H1 (cell line): ENCODE results near the gene ZBTB16. TPM values are rescaled to one million over a fixed set of nuclear protein-coding genes. Genes with fewer than 3 reads are reported as not detected.

ENCODE experiments used
- polyA plus RNA-seq, 7 experiments: library from polyadenylated mRNA; depleted of rRNA in 3 of 7; stranded (reverse) in 5 of 7; unstranded in 2 of 7; fragments of >200 nt in 5 of 7; fragments of 200-250 nt in 2 of 7; gene quantifications; 1 replicate in 5 of 7; 2 replicates in 1 of 7; 4 replicates in 1 of 7; pipeline versions ENCODE4 v1.2.1 to v1.2.3, GENCODE V29; 2011 to 2013; ENCODE audit warnings: missing spikeins in 2 of 7, mixed read lengths in 2 of 7
- total RNA-seq: library from RNA; stranded (reverse); fragmentation: NEBNext Ultra II Directional; extraction: Animal tissue kit (Norgen Biotek cat#: 25700); gene quantifications from 2 replicates; pipeline ENCODE4 v1.2.1, GENCODE V29; 2021
- TF ChIP-seq, protein P1 (sequence below): fragments of 300-600 bp; sonication (generic); IDR thresholded peaks from 2 replicates; pipeline ENCODE4 v1.7.1; 2012; ENCODE audit warnings: low read length, moderate library complexity, mild to moderate bottlenecking, inconsistent platforms; ENCODE audit not compliant: insufficient replicate concordance

The ZBTB16 gene
- total and polyA plus RNA-seq, 2 of the 8 experiments (the other 6 are each of a cell fraction or from before 2014, with no cell fraction given), result 0.12 to 0.61 TPM

DNA sequence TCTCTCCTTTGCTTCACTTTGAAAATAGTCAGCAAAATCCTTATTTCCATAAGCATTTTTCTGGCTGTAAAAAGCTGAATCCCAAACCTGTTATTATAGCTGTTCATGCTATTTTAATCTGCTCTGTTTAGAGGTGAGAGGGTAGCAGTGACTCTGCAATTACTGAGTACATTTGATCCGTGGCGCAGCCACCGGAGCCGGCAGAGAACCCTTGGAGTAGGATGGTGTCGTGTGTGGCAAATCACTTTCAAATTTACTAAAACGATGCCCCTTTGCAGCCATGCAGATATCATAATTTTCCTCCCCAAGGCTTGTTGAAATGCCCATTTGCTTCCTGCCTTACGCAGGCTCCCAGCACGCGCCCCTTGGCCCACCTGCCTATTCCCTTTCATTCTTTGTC is 69.6 kb downstream of the ZBTB16 start (continued):
- TF ChIP-seq, protein P1, sequence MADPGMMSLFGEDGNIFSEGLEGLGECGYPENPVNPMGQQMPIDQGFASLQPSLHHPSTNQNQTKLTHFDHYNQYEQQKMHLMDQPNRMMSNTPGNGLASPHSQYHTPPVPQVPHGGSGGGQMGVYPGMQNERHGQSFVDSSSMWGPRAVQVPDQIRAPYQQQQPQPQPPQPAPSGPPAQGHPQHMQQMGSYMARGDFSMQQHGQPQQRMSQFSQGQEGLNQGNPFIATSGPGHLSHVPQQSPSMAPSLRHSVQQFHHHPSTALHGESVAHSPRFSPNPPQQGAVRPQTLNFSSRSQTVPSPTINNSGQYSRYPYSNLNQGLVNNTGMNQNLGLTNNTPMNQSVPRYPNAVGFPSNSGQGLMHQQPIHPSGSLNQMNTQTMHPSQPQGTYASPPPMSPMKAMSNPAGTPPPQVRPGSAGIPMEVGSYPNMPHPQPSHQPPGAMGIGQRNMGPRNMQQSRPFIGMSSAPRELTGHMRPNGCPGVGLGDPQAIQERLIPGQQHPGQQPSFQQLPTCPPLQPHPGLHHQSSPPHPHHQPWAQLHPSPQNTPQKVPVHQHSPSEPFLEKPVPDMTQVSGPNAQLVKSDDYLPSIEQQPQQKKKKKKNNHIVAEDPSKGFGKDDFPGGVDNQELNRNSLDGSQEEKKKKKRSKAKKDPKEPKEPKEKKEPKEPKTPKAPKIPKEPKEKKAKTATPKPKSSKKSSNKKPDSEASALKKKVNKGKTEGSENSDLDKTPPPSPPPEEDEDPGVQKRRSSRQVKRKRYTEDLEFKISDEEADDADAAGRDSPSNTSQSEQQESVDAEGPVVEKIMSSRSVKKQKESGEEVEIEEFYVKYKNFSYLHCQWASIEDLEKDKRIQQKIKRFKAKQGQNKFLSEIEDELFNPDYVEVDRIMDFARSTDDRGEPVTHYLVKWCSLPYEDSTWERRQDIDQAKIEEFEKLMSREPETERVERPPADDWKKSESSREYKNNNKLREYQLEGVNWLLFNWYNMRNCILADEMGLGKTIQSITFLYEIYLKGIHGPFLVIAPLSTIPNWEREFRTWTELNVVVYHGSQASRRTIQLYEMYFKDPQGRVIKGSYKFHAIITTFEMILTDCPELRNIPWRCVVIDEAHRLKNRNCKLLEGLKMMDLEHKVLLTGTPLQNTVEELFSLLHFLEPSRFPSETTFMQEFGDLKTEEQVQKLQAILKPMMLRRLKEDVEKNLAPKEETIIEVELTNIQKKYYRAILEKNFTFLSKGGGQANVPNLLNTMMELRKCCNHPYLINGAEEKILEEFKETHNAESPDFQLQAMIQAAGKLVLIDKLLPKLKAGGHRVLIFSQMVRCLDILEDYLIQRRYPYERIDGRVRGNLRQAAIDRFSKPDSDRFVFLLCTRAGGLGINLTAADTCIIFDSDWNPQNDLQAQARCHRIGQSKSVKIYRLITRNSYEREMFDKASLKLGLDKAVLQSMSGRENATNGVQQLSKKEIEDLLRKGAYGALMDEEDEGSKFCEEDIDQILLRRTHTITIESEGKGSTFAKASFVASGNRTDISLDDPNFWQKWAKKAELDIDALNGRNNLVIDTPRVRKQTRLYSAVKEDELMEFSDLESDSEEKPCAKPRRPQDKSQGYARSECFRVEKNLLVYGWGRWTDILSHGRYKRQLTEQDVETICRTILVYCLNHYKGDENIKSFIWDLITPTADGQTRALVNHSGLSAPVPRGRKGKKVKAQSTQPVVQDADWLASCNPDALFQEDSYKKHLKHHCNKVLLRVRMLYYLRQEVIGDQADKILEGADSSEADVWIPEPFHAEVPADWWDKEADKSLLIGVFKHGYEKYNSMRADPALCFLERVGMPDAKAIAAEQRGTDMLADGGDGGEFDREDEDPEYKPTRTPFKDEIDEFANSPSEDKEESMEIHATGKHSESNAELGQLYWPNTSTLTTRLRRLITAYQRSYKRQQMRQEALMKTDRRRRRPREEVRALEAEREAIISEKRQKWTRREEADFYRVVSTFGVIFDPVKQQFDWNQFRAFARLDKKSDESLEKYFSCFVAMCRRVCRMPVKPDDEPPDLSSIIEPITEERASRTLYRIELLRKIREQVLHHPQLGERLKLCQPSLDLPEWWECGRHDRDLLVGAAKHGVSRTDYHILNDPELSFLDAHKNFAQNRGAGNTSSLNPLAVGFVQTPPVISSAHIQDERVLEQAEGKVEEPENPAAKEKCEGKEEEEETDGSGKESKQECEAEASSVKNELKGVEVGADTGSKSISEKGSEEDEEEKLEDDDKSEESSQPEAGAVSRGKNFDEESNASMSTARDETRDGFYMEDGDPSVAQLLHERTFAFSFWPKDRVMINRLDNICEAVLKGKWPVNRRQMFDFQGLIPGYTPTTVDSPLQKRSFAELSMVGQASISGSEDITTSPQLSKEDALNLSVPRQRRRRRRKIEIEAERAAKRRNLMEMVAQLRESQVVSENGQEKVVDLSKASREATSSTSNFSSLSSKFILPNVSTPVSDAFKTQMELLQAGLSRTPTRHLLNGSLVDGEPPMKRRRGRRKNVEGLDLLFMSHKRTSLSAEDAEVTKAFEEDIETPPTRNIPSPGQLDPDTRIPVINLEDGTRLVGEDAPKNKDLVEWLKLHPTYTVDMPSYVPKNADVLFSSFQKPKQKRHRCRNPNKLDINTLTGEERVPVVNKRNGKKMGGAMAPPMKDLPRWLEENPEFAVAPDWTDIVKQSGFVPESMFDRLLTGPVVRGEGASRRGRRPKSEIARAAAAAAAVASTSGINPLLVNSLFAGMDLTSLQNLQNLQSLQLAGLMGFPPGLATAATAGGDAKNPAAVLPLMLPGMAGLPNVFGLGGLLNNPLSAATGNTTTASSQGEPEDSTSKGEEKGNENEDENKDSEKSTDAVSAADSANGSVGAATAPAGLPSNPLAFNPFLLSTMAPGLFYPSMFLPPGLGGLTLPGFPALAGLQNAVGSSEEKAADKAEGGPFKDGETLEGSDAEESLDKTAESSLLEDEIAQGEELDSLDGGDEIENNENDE, result no peak
